HG02852 (cell line): Measurements from ENCODE around the gene PARP14.

Experiments used
- ATAC-seq: cut with Tn5 transposase; IDR thresholded peaks from one replicate; pipeline ENCODE4 v1.9.1; 2021; ENCODE audit warnings: mild to moderate bottlenecking, moderate library complexity; ENCODE audit not compliant: unreplicated experiment

PARP14 gene

DNA sequence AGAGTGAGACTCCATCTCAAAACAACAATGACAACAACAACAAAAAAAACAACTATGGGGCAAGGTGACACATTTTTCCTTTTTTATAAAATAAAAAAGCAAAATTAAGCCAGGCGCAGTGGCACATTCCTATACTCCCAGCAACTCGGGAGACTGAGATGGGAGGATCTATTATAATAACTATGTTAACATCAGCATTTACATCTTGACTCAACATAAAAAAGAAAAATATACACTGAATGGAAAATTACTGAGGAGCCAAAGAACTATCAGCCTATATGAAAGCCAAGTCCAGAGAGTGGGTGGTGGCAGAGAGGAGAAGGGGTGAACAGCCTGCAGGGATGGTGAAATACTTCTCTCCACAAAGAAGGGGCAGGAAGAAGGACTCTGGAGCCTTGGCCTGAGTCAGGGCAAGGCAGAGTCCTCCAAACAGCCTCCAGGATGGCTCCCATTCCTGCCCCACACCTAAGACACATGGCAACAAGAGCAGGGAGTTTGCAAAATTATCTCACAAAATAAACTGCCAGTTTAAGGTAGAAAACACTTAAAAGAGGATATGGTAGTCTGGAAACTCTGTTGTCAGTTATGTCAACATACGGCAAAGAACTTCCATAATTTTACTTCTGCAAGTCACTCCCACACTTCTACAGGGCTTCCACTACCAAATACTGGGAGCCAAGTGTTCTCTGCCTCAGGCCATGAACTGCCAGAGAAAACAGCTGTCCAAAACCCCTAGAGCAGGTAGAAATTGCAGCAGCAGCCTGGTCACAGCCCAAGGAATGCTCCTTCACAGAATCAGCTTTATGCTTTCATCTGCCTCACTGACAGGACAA lies 87.1 kb downstream of the PARP14 start:
- no peak for ATAC-seq

DNA sequence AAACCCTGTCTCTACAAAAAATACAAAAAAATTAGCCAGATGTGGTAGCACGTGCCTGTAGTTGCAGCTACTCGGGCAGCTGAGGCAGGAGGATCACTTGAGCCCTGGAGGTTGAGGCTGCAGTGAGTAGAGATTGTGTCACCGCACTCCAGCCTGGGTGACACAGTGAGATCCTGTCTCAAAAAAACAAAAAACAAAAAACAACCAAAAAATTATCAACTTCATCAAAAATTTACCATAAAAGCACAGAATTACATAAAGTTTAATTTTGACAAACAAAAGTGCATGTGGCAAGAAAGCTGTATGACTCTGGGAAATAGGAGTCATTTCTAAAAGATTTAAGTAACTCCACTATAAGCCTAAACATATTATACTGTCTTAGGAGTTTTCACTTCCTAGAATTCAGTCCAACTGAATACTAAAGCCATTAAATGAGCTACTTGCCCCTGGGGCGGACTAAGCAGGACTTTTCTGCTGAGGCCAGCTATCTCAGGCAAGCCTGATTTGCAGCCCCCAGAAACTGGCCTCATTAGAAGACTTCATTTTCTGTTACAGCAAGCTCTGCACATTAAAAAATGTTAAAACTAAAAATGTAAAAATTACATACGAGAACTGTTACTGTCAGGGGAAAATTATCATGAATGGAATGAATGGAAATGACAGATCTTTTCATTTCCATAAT lies 90.0 kb downstream of the PARP14 start:
- no peak for ATAC-seq

DNA sequence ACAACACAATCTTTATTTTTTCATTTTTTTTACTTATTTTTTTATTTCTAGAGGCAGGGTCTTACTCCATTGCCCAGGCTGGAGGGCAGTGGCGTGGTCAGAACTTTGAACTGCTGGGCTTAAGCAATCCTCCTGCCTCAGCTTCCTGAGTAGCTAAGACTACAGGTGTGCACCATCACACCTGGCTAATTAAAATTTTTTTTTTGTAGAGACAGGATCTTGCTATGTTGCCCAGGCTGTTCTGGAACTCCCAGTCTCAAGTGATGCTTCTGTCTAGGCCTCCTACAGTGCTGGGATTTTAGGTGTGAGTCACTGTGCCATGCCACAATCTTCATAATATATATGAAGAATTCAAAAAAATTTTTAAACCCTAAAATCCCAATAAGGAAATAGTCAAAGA lies 92.2 kb downstream of the PARP14 start:
- ATAC-seq, result no peak

DNA sequence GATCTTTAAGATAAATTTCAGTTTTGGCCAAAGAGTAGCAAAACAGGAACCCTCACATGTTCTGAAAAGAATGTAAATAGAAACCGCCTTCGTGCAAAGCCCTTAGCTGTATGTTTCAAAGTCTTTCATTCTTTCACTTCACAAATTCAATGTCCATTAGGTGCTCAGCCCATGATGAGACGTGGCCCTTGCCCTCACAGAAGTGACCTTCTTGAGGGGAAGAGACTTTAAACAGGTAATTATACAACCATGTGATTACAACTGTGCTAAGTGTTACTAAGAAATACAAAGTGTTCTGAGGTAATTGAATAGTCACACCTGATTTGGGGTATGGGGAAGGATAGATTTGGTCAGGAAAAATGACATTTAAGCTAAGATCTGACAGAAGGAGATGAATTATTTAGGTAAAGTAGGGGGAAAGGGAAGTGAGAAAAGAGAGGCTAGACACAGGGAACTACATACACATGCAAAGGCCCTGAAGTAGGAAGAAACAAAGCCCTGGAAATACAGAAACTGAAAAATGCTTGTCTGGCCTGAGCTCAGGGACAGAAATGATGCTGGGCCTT lies 93.4 kb downstream of the PARP14 start:
- peak; percentile 69 for ATAC-seq

DNA sequence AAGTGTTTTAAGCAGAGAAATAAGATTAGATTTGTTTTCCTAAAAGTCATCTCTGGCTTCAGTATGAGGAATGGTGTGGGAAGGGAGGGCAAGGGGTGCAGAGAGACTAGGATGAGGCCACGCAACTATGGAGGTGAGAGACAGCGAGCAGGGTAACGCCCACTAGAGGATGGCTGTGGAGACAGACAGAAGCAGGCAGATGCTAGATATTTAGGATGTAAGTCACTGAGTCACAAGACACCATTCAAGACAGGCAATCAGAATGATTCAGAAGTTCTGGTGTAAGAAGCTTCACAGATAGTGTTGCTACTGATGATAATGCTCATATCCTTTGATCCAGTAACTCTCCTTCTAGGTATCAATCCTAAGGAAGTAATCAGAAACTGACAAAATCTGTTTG lies 93.9 kb downstream of the PARP14 start:
- ATAC-seq, result peak; percentile 11

DNA sequence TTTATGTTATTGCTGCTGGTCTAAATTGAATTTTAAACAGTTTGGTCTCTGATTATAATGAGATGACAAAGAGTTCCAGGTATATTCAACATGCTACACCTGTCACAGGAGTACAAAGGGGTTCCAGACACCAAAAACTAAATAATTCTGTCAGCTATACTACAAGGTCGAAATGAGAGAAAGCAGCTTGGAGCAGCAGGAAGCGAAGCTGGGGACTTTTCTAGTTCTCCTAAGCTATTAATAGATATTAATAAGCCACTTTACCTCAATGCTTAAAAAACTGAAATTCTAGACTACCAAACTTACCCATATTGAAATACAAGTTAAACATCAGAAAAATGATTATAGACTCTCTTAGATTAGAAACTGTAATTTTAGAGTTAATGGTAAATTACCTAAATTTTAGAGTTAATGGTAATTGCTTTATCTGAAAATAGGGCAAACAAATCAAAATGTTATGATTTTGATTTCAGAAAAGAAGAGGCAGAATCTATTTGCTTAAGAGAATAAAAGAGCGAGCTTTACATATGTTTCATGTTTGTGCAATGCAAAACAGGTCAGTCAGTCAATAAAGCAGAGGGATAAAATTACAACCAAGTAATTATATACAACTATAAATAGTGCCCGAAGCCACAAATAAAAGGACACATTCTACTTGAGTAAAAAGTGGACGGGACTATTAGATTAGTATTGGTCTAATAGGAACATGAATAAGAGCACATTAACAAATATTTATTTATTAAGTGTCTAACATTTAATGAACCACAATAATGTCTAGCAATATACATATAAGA lies 96.2 kb downstream of the PARP14 start:
- no peak for ATAC-seq

DNA sequence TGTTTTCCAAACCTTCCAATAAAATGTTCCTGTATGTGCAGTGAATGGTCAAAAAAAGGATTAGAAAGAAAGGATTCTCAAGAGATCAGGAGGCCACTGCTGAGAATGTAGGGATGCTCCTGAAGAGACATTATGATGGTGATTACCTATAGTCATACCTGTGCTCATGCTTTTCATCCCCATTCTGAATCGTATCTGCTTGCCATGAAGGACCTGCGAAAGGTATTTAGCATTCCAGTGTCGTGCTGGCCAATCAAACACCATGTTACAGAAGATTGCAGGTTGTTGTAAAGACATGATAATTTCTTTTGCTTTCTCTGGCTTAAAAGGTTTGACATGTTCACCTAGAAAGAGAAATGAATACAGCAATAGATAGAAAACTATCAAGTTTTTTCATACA lies 96.9 kb downstream of the PARP14 start:
- ATAC-seq, result no peak
